Measurements from ENCODE around the gene PCED1B. TPM values are rescaled to one million over a fixed set of nuclear protein-coding genes. Genes with fewer than 3 reads are reported as not detected.
A peak's percentile ranks its signal among the peaks of the same experiment; 100 is the strongest.
"Not testable (repeated sequence)": the region's sequence is repeated elsewhere in the genome, so short reads cannot be mapped to it uniquely, and the experiment has no call there.

PCED1B gene
- total and polyA plus RNA-seq, 2 experiments from 2014 or later = 5.1 to 6.6 TPM

- Histone ChIP-seq H3K36me3 (ENCODE audit: insufficient read depth) (no peaks in the 10 kb centered on the region), H3K79me2 (replicated peaks; ENCODE audit: insufficient read depth) (no peaks in the 10 kb centered on the region), H3F3A (replicated peaks; ENCODE audit: low read depth) (no peaks in the 10 kb centered on the region), H3K9me2 (ENCODE audit: insufficient read depth) (no peaks in the 10 kb centered on the region), H3K27me3 (ENCODE audit: insufficient read depth) (no peaks in the 10 kb centered on the region), H2AFZ (no peak overlapping the region; the same call in 1 of the 2 replicates), H3K4me2 (no peak overlapping the region), H3K4me1 (ENCODE audit: insufficient read depth) (no peaks in the 10 kb centered on the region), H4K20me1 (replicated peaks; ENCODE audit: insufficient read depth) (no peaks in the 10 kb centered on the region), H3K27ac (ENCODE audit: low read depth) (no peak overlapping the region), H3K4me3 (no peak overlapping the region)
- H3K27me3 Mint-ChIP-seq (ENCODE audit: insufficient read depth, low read depth, poor library complexity) = peaks cover 1% of the 10 kb centered on the region
- TF ChIP-seq JUNB (IDR thresholded peaks at IDR 0.05; ENCODE audit: unreplicated experiment) (no peak), NANOG (IDR thresholded peaks at IDR 0.05; ENCODE audit: borderline replicate concordance) (no peak), ZNF331 (CRISPR knock-in tag; IDR thresholded peaks at IDR 0.05; ENCODE audit: low read depth) (no peak), ZNF462 (CRISPR knock-in tag; IDR thresholded peaks at IDR 0.05) (no peak), POLR2AphosphoS5 (IDR thresholded peaks at IDR 0.05; ENCODE audit: low read depth) (no peak), EZH2 (IDR thresholded peaks at IDR 0.05; ENCODE audit: low read depth, unreplicated experiment) (no peak), CREB1 (CRISPR knock-in tag; IDR thresholded peaks at IDR 0.05; ENCODE audit: low read depth) (no peak)
- TF ChIP-seq, protein P1, sequence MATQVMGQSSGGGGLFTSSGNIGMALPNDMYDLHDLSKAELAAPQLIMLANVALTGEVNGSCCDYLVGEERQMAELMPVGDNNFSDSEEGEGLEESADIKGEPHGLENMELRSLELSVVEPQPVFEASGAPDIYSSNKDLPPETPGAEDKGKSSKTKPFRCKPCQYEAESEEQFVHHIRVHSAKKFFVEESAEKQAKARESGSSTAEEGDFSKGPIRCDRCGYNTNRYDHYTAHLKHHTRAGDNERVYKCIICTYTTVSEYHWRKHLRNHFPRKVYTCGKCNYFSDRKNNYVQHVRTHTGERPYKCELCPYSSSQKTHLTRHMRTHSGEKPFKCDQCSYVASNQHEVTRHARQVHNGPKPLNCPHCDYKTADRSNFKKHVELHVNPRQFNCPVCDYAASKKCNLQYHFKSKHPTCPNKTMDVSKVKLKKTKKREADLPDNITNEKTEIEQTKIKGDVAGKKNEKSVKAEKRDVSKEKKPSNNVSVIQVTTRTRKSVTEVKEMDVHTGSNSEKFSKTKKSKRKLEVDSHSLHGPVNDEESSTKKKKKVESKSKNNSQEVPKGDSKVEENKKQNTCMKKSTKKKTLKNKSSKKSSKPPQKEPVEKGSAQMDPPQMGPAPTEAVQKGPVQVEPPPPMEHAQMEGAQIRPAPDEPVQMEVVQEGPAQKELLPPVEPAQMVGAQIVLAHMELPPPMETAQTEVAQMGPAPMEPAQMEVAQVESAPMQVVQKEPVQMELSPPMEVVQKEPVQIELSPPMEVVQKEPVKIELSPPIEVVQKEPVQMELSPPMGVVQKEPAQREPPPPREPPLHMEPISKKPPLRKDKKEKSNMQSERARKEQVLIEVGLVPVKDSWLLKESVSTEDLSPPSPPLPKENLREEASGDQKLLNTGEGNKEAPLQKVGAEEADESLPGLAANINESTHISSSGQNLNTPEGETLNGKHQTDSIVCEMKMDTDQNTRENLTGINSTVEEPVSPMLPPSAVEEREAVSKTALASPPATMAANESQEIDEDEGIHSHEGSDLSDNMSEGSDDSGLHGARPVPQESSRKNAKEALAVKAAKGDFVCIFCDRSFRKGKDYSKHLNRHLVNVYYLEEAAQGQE (IDR thresholded peaks at IDR 0.05; ENCODE audit: unreplicated experiment) = no peak
- TF ChIP-seq, protein P2, sequence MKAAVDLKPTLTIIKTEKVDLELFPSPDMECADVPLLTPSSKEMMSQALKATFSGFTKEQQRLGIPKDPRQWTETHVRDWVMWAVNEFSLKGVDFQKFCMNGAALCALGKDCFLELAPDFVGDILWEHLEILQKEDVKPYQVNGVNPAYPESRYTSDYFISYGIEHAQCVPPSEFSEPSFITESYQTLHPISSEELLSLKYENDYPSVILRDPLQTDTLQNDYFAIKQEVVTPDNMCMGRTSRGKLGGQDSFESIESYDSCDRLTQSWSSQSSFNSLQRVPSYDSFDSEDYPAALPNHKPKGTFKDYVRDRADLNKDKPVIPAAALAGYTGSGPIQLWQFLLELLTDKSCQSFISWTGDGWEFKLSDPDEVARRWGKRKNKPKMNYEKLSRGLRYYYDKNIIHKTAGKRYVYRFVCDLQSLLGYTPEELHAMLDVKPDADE (IDR thresholded peaks at IDR 0.05) = no peak
- DNase-seq (ENCODE audit: low spot score) (no peak), ATAC-seq (no peak)
- H3K4me3 Mint-ChIP-seq = no peak overlapping the region
- no peak overlapping the region for H3K27ac Mint-ChIP-seq
- H3K36me3 Mint-ChIP-seq (ENCODE audit: low read depth) = no peaks in the 10 kb centered on the region
- H3K9me3 Mint-ChIP-seq = no peaks in the 10 kb centered on the region; the same call in 2 of the 3 replicates
- H3K4me1 Mint-ChIP-seq = peaks cover 11% of the 10 kb centered on the region
These were observed 121.0 kb downstream of the PCED1B start for GRCh38 chr12:47200446-47200845.

GRCh38 chr12:47201190-47201589 is 121.8 kb downstream of the PCED1B start:
- not testable (repeated sequence) for H3K27me3 ChIP-seq (ENCODE audit: insufficient read depth); H3K4me1 ChIP-seq (ENCODE audit: insufficient read depth); ATAC-seq; H4K20me1 ChIP-seq (replicated peaks; ENCODE audit: insufficient read depth); H3K36me3 Mint-ChIP-seq (ENCODE audit: low read depth); H3K4me3 Mint-ChIP-seq; H3K9me3 Mint-ChIP-seq; H3K27ac ChIP-seq (ENCODE audit: low read depth); H3K27me3 Mint-ChIP-seq (ENCODE audit: insufficient read depth, low read depth, poor library complexity); H3K4me3 ChIP-seq; H3K4me2 ChIP-seq; DNase-seq (ENCODE audit: low spot score); H3K36me3 ChIP-seq (ENCODE audit: insufficient read depth); H3K27ac Mint-ChIP-seq; H3K79me2 ChIP-seq (replicated peaks; ENCODE audit: insufficient read depth); H3F3A ChIP-seq (replicated peaks; ENCODE audit: low read depth); H3K9me2 ChIP-seq (ENCODE audit: insufficient read depth)
- peaks cover 19% of the 10 kb centered on the region for H3K4me1 Mint-ChIP-seq
- 0 out of 2 replicates have a peak overlapping the region, but pooled peaks have one; percentile 14 for H2AFZ ChIP-seq

Data from GM23338 (cell line).